ENCODE data around the gene RAD1.

Gene RAD1

DNA sequence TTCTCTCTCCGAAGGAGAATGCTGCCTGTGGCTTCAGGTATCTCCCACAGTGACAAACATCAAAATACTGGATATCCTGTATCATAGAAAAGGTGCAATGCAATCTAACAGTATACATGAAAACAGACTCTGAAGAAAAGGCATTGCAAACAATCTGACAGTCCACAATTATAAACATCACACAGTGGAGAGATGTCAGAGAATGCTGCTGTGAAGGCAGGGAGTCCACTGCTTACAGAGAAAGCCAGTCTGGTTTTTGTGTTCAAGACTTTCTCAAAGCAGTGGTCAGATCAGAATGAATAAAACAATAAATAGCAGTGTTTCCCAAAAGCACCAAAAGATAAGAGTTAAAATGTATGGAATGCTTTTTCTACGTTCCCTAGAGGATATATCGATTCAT lies 47.6 kb downstream of the RAD1 start:
- in situ Hi-C loops (cut with HindIII; ENCODE audit: low sequenced_read_pairs), result no loop called here

DNA sequence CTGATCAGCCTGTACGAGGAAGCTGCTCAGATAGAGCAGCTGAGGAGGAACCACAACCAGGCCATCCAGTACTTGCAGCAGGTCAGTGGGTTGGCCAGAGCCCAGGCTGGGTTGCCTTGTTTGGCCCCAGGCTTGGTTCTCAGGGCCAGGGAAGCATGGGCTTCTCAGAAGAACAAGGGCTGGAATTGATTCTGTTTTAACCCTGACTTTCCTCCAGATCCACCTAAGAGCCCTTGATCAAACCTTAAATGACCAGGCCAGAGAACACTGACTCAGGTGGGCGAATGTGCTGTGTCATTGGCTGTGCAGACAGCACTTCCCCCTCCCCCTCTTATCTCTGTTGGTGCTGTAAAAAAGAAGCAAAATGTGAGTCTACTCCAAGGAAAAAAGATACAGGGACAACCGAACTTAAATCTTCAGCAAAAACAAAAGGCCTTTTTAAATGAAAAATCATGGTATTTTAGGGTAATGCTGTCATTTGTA lies 48.3 kb downstream of the RAD1 start:
- in situ Hi-C loops (cut with HindIII; ENCODE audit: low sequenced_read_pairs), result no loop called here

DNA sequence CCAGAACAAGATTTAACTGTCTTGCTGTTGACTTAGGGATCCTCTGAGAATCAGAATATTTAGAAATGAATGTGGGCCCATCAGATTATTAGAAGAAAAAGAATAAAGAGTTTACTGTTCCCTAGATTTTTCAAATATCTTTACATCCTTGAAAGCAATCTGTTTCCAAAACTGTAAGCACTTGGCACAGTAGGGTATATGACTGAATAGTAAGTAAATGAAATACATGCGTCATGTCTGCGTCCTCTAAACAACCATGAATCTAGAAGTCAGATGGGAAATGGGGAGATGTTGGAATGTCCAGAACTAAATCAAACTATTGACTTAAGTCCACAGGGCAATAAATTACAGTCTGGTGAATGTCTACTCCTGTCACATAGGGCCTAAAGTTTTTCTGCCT lies 50.2 kb downstream of the RAD1 start:
- in situ Hi-C loops (cut with HindIII; ENCODE audit: low sequenced_read_pairs), result no loop called here

DNA sequence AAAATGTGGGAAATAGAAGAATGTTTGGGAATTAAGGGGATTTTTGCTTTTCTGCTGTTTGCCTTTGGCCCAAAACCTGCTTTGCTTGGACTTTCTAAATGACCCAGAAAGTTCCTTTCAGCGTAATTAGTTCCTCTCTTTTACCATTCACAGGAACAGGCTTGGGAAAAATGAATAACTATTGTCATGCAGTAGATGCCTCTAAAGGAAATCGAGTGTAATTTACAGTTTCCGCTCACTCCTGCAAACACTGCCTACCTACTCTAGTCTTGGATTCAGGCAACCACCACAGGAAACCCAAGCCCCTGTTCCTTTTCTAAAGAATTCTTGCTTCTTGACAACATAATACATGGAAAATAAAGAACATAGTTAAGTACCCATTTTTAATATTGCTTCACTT lies 51.4 kb downstream of the RAD1 start:
- in situ Hi-C loops (cut with HindIII; ENCODE audit: low sequenced_read_pairs), result no loop called here

DNA sequence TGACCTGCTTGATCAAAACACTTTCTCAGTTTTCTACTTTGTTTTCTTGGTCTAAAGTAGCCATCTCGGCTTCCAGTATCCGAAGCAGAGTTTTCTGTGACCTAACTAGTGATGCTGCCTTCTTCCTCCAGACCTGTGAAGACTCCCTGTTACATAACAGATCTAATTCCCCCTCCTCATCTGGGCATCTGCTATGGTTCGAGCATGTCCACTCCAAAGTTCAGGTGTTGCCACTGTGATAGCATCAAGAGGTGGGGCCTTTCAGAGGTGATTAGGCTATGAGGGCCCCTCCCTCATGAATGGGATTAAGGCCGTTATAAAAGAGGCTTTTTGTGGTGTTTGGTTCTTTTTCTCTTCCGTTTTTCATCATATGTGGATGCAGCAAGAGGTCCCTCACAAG lies 56.1 kb downstream of the RAD1 start:
- in situ Hi-C loops (cut with HindIII; ENCODE audit: low sequenced_read_pairs), result no loop called here

DNA sequence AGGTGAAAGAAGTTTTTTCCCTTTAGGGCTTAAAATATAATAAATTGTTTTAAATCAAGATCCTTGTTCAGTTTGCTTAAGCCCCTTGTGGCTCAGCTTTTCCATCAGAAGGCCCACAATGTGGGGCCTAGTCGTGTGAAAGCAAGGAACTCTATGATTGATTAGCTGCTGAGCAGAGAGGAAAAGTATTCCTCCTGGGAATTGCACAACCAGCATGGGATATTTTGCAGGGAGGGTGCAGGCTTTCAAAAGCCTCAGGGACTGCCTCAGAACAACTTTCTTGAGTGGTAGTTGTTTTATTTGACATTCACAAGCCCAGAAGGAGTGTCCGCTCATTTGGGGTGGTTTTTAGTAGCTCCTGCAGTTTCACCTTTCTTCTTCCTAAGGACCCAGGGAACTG lies 56.5 kb downstream of the RAD1 start:
- in situ Hi-C loops (cut with HindIII; ENCODE audit: low sequenced_read_pairs), result no loop called here

DNA sequence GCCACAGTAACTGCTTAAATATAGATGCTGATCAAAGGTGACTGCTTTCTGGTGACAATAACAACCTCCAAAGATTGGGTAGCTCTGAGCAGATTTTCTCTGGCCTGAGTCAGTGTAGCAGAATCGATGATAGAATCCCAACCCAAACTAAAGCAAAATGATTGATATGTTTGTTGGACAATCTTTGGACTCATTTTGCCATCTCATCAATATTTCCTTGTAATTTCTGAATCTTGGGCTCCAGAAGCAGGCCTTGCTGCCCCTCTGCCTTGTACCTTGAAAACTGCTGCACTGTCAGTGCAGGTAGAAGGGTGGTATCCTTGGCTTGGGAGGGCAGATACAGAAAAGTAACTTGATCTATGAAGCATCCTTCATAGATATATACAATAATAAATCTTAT lies 57.4 kb downstream of the RAD1 start:
- in situ Hi-C loops (cut with HindIII; ENCODE audit: low sequenced_read_pairs), result no loop called here

DNA sequence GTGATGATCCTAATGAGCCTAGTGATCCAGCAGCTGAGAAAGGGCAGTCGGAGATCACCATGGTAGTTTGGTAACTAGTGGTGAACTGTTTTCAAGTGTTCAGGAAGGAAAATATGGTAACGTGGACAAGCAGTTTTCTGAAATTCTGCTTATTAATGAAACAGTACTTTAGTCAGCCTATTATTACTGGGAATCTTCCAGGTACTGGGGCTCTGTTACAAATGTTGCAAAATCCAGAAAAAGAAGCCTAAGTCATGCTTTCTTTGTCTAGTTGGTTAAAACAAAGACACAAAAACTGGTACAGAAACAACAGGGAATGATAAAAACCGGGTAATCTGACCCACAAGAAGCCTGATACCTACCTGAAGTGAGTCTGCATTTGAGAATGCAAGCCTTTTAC lies 58.1 kb downstream of the RAD1 start:
- in situ Hi-C loops (cut with HindIII; ENCODE audit: low sequenced_read_pairs), result no loop called here

Measured in endothelial cell of hepatic sinusoid (primary cell).